ENCODE data around the gene CENATAC.
"Not testable (repeated sequence)": the region's sequence is repeated elsewhere in the genome, so short reads cannot be mapped to it uniquely, and the experiment has no call there.

CENATAC gene

DNA sequence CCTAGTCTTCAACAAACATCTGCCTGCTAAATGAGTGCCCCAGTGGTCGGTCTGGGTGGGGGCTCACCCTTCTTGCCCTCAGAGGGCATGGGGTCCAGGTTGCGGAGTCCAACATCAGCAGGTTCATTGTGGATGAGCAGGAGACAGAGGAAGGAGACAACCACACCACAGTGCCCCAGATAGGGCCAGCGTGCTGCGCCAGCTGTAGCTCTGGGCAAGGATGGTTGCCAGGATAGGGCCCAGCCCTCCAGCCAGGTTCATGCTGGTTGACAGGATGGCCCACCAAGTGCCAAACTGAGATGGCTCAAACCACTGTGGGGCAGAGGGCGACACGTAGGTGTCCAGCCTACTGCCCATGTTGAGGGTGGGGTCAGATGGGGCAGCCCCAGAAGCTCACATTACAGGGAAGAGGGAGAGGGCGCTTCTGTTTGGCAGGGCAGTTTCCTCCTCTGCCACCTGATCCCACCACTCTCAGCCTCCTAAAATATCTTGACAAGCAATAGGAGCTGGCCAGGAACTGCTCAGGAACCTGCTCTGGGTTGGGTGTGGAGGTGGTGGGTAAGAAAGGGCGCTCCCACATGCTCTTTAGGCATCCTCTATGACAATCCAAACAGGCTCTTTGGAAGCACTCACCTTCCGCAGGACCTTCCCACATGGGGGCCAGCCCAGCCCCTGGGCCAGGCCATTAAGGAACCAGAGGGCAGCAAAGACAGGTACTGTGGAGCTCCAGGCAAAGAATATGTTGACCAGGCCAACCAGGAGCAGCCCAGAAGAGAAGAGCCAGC lies 29.8 kb downstream of the CENATAC start:
- no peaks in the 10 kb centered on the region for H3K27me3 ChIP-seq (ENCODE audit: insufficient read depth, low read length)
- no peak overlapping the region for H3K4me3 ChIP-seq (ENCODE audit: low read depth, low read length)
- H3K4me1 ChIP-seq (ENCODE audit: control insufficient read depth, insufficient read depth, low read length, unreplicated experiment), result peaks cover 13% of the 10 kb centered on the region
- no peak overlapping the region for H2AFZ ChIP-seq (ENCODE audit: low read length, unreplicated experiment)
- H3K36me3 ChIP-seq (ENCODE audit: insufficient read depth, low read length), result 0 out of 2 replicates have a peak, but pooled peaks cover 9% of the 10 kb centered on the region
- H3K27ac ChIP-seq (ENCODE audit: low read depth, low read length), result no peak overlapping the region
- H3K79me2 ChIP-seq (ENCODE audit: control insufficient read depth, insufficient read depth, low read length, unreplicated experiment), result no peaks in the 10 kb centered on the region

DNA sequence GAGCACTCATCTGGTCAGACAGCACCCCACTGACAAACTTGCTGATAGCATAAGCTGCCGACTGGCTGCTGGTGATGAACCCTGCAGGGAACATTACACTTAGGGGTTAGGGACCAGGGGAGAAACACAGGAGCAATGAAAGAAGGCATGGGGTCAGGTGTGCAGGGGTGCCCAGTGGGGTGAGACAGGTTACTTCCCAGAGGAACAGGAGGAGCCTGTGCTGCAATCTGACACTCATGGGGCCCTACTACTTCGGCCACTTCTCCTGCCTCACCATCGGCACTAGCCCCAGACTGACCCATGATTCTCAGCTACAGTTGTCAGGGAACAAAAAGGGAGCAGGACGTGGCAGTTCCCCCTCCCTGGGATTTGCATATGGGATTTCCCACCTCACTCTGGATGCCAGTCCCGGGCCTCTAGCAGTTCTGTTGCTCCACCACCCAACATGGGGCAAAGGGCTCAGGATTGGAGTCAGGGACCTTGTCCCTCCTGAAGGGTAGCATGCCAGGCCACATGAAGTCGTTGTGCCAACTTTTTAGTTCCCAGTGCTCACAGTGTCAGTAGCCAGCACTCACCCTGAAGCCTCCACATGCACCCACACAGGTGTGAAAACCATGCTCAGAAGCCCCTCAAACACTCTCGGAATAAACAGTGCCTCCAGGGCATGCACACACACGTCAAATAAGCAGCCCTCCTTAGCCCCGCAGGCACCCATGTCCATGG lies 30.6 kb downstream of the CENATAC start:
- Histone ChIP-seq H2AFZ (ENCODE audit: low read length, unreplicated experiment) (no peak overlapping the region), H3K4me1 (ENCODE audit: control insufficient read depth, insufficient read depth, low read length, unreplicated experiment) (peaks cover 9% of the 10 kb centered on the region), H3K27me3 (ENCODE audit: insufficient read depth, low read length) (no peaks in the 10 kb centered on the region), H3K36me3 (ENCODE audit: insufficient read depth, low read length) (0 out of 2 replicates have a peak, but pooled peaks cover 9% of the 10 kb centered on the region), H3K27ac (ENCODE audit: low read depth, low read length) (no peak overlapping the region), H3K79me2 (ENCODE audit: control insufficient read depth, insufficient read depth, low read length, unreplicated experiment) (no peaks in the 10 kb centered on the region), H3K4me3 (ENCODE audit: low read depth, low read length) (no peak overlapping the region)

DNA sequence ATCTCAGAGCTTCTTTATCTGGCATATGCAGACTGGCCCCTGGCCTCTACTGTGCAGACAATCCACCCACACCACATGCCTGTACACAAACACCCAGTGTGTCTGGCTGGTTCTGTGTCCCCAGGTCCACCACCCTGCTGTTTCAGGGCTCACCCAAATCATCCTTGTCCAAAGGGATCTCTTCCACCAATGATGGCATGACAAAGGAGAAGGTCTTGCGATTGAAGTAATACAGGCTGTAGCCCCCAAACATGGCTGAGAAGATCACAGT lies 31.1 kb downstream of the CENATAC start:
- peaks cover 4% of the 10 kb centered on the region for H3K4me1 ChIP-seq (ENCODE audit: control insufficient read depth, insufficient read depth, low read length, unreplicated experiment)
- H3K36me3 ChIP-seq (ENCODE audit: insufficient read depth, low read length), result 0 out of 2 replicates have a peak, but pooled peaks cover 7% of the 10 kb centered on the region
- no peak overlapping the region for H3K4me3 ChIP-seq (ENCODE audit: low read depth, low read length)
- H3K79me2 ChIP-seq (ENCODE audit: control insufficient read depth, insufficient read depth, low read length, unreplicated experiment), result no peaks in the 10 kb centered on the region
- no peak overlapping the region for H3K27ac ChIP-seq (ENCODE audit: low read depth, low read length)
- no peaks in the 10 kb centered on the region for H3K27me3 ChIP-seq (ENCODE audit: insufficient read depth, low read length)
- no peak overlapping the region for H2AFZ ChIP-seq (ENCODE audit: low read length, unreplicated experiment)

DNA sequence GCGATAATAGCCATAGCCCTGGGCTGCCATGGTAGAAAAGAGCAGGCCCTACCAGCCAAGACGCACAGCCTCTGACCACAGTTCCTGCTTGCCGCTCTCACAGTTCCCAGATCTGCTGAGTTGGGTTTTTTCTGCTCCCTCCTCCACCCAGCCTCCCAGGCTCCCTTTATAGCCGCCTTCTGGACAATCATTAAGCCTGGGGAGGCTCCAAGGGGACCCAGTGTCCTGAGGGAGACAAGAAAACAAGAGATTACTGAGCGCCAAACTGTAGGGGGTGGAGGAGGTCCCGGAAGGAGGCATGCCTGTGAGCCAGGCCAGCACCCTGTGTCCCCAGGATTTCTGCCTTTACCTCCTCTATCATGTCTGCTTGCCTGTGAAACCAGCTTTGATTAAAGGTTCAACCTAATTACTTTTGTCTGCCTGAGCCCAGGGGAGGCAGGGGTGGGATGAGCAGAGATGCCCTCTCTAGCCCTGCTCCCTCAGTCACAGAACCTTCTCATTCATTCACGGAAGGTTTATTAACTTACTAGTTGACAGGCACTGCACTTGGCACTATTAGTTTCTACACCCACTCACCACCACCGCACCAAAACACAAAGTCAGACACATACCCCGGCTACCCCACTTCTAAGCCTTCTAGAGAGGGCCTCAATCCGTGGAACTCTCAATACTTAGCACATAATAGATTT lies 31.5 kb downstream of the CENATAC start:
- H3K79me2 ChIP-seq (ENCODE audit: control insufficient read depth, insufficient read depth, low read length, unreplicated experiment), result no peaks in the 10 kb centered on the region
- no peak overlapping the region for H2AFZ ChIP-seq (ENCODE audit: low read length, unreplicated experiment)
- peak overlapping the region; percentile 88 for H3K4me3 ChIP-seq (ENCODE audit: low read depth, low read length)
- H3K4me1 ChIP-seq (ENCODE audit: control insufficient read depth, insufficient read depth, low read length, unreplicated experiment), result no peaks in the 10 kb centered on the region
- no peak overlapping the region for H3K27ac ChIP-seq (ENCODE audit: low read depth, low read length)
- no peaks in the 10 kb centered on the region for H3K27me3 ChIP-seq (ENCODE audit: insufficient read depth, low read length)
- 0 out of 2 replicates have a peak, but pooled peaks cover 2% of the 10 kb centered on the region for H3K36me3 ChIP-seq (ENCODE audit: insufficient read depth, low read length)

DNA sequence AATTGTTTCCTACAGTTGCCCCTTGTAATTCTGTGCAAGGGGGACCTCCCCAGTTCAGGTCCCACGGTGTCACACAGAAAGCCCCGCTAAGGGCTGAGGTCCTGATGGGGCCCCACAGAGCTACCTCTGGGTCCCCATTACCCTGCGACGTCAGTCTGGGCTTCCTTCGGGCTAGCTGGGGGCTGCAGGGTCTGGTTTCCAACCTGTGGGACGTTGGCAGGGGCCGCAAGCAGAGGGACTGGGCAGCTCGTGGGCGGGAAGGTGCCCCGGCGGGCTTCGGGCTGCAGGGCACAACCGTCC lies 32.0 kb downstream of the CENATAC start:
- no peaks in the 10 kb centered on the region for H3K36me3 ChIP-seq (ENCODE audit: insufficient read depth, low read length)
- H3K4me3 ChIP-seq (ENCODE audit: low read depth, low read length), result peak overlapping the region; percentile 88
- H2AFZ ChIP-seq (ENCODE audit: low read length, unreplicated experiment), result peak overlapping the region; percentile 83
- no peaks in the 10 kb centered on the region for H3K27me3 ChIP-seq (ENCODE audit: insufficient read depth, low read length)
- H3K27ac ChIP-seq (ENCODE audit: low read depth, low read length), result no peak overlapping the region
- H3K79me2 ChIP-seq (ENCODE audit: control insufficient read depth, insufficient read depth, low read length, unreplicated experiment), result no peaks in the 10 kb centered on the region
- H3K4me1 ChIP-seq (ENCODE audit: control insufficient read depth, insufficient read depth, low read length, unreplicated experiment), result no peaks in the 10 kb centered on the region

DNA sequence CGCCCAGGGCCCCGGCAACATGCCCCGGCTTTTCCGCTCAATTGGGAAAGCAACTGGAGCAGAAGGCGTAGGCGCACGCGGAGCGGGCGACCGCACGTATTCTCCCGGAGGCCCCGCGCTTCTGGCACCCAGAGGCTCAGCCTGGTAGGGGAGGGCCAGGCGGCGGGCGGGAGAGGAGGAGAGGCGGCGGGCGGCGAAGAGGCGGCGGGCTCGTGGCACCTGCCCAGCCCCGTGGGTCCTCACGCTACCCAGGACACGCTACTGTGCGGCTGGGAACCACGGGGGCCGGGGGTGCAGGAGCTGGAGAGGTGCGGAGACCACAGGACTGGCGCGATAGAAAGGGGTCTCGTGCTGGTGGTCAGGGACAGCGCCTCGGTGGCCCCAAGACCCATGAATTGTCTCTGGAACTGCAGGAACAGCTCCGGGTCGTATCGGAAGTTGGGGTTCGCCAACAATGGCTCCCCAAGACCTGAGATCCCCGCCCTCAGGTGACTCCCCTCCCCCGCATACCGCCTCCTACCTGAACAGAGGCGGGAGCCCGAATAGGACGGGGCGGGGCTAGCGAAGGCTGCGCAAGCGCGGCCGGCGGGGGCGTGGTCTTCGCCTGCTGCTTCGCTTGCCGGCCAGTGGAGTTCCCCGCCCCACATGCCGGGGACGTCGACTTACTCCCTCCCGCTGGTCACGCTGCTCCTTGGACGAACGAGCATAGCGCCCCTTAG lies 32.5 kb downstream of the CENATAC start, which contains the start of gene SLC37A4:
Gene SLC37A4 (minus strand): TSS at position 549 of the 719 bp plus-strand sequence.
- H2AFZ ChIP-seq (ENCODE audit: low read length, unreplicated experiment), result peak within 1 kb of the TSS; percentile 83
- no peak within 1 kb of the TSS for H3K27ac ChIP-seq (ENCODE audit: low read depth, low read length)
- no peaks in the 10 kb centered on the region for H3K36me3 ChIP-seq (ENCODE audit: insufficient read depth, low read length)
- H3K4me1 ChIP-seq (ENCODE audit: control insufficient read depth, insufficient read depth, low read length, unreplicated experiment), result no peaks in the 10 kb centered on the region
- no peaks in the 10 kb centered on the region for H3K27me3 ChIP-seq (ENCODE audit: insufficient read depth, low read length)
- H3K79me2 ChIP-seq (ENCODE audit: control insufficient read depth, insufficient read depth, low read length, unreplicated experiment), result no peaks in the 10 kb centered on the region
- peak within 1 kb of the TSS; percentile 88 for H3K4me3 ChIP-seq (ENCODE audit: low read depth, low read length)

DNA sequence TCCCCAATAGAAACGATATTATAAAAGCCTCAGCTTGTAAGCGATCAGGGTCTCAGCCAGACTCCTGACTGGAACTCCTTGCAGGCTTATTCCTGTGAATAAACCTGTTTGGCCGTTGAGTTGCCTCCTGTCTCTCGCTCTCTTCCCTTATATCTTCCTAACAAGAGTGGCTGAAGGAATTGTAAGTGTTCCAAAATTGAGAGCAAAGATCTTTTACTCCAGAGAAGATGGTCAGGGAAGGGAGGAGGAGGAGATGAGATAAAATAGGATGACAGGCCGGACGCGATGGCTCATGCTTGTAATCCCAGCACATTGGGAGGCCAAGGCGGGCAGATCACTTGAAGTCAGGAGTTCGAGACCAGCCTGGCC lies 34.0 kb downstream of the CENATAC start:
- no peaks in the 10 kb centered on the region for H3K79me2 ChIP-seq (ENCODE audit: control insufficient read depth, insufficient read depth, low read length, unreplicated experiment)
- H3K4me1 ChIP-seq (ENCODE audit: control insufficient read depth, insufficient read depth, low read length, unreplicated experiment), result no peaks in the 10 kb centered on the region
- H3K27ac ChIP-seq (ENCODE audit: low read depth, low read length), result no peak overlapping the region
- H3K36me3 ChIP-seq (ENCODE audit: insufficient read depth, low read length), result no peaks in the 10 kb centered on the region
- no peak overlapping the region for H2AFZ ChIP-seq (ENCODE audit: low read length, unreplicated experiment)
- no peaks in the 10 kb centered on the region for H3K27me3 ChIP-seq (ENCODE audit: insufficient read depth, low read length)
- no peak overlapping the region for H3K4me3 ChIP-seq (ENCODE audit: low read depth, low read length)

DNA sequence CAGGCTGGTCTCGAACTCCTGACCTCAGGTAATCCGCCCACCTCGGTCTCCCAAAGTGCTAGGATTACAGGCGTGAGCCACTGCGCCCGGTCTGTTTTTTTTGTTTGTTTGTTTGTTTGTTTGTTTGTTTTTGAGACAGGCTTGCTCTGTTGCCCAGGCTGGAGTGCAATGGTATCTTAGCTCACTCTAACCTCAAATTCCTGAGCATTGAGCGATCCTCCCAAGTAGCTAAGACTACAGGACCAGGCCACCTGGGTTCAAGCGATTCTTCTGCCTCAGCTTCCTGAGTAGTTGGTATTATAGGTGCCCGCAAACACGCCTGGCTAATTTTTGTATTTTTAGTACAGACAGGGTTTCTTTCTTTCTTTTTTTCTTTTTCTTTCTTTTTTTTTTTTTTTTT lies 35.5 kb downstream of the CENATAC start:
- not testable (repeated sequence) for H3K27me3 ChIP-seq (ENCODE audit: insufficient read depth, low read length); H2AFZ ChIP-seq (ENCODE audit: low read length, unreplicated experiment); H3K79me2 ChIP-seq (ENCODE audit: control insufficient read depth, insufficient read depth, low read length, unreplicated experiment); H3K4me1 ChIP-seq (ENCODE audit: control insufficient read depth, insufficient read depth, low read length, unreplicated experiment); H3K4me3 ChIP-seq (ENCODE audit: low read depth, low read length); H3K27ac ChIP-seq (ENCODE audit: low read depth, low read length); H3K36me3 ChIP-seq (ENCODE audit: insufficient read depth, low read length)

DNA sequence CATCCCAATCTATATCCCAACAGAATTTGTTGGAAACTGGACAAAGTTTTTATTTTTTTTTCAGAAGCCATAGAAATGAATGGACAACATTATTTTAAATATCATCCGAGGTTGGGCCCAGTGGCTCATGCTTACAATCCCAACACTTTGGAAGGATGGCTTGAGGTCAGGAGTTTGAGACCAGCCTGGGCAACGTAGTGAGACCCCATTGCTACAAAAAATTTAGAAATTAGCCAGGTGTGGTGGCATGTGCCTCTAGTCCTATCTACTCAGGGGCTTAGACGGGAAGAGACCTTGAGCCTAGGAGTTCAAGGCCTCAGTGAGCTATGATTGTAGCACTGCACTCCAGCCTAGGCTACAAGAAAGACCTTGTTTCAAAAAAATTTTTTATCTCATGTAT lies 36.9 kb downstream of the CENATAC start:
- no peaks in the 10 kb centered on the region for H3K79me2 ChIP-seq (ENCODE audit: control insufficient read depth, insufficient read depth, low read length, unreplicated experiment)
- no peak overlapping the region for H3K27ac ChIP-seq (ENCODE audit: low read depth, low read length)
- no peaks in the 10 kb centered on the region for H3K4me1 ChIP-seq (ENCODE audit: control insufficient read depth, insufficient read depth, low read length, unreplicated experiment)
- no peaks in the 10 kb centered on the region for H3K36me3 ChIP-seq (ENCODE audit: insufficient read depth, low read length)
- H3K4me3 ChIP-seq (ENCODE audit: low read depth, low read length), result no peak overlapping the region
- no peaks in the 10 kb centered on the region for H3K27me3 ChIP-seq (ENCODE audit: insufficient read depth, low read length)
- no peak overlapping the region for H2AFZ ChIP-seq (ENCODE audit: low read length, unreplicated experiment)

DNA sequence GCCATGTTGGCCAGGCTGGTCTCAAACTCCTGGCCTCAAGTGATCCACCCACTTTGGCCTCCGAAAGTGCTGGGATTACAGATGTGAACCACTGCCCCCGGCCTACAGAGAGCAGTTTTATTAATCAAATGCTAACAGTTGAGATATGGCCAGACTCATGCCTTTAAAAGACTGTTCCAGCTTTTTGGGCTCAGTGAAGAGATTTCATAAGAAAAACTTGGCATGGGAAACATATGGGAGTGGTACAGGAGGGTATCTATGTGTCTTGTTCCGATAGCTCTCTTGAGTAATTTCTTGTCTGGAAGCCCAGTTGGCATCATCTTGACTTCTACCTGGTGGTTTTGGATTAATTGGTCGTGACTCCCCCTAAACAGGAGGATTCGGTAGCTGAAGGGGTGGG lies 40.9 kb downstream of the CENATAC start:
- no peaks in the 10 kb centered on the region for H3K27me3 ChIP-seq (ENCODE audit: insufficient read depth, low read length)
- H3K27ac ChIP-seq (ENCODE audit: low read depth, low read length), result no peak overlapping the region
- H3K4me3 ChIP-seq (ENCODE audit: low read depth, low read length), result no peak overlapping the region
- no peak overlapping the region for H2AFZ ChIP-seq (ENCODE audit: low read length, unreplicated experiment)
- no peaks in the 10 kb centered on the region for H3K36me3 ChIP-seq (ENCODE audit: insufficient read depth, low read length)
- H3K4me1 ChIP-seq (ENCODE audit: control insufficient read depth, insufficient read depth, low read length, unreplicated experiment), result no peaks in the 10 kb centered on the region
- no peaks in the 10 kb centered on the region for H3K79me2 ChIP-seq (ENCODE audit: control insufficient read depth, insufficient read depth, low read length, unreplicated experiment)

Data from ACC112 (cell line).